K562 (cell line): ENCODE measurements around the gene SYNGR4. TPM values are rescaled to one million over a fixed set of nuclear protein-coding genes. Genes with fewer than 3 reads are reported as not detected.

ENCODE experiments used
- ARID3B ChIP-seq: fragments of 250-450 bp; sonication (Bioruptor Pico); IDR thresholded peaks from 2 replicates; pipeline ENCODE4 v1.4.0; 2020; ENCODE audit warnings: borderline replicate concordance
- ASH1L ChIP-seq: fragments of 450-650 bp; IDR thresholded peaks from 2 replicates; pipeline ENCODE4 v1.6.1; 2018; ENCODE audit warnings: borderline replicate concordance, mild to moderate bottlenecking, low read depth; ENCODE audit not compliant: partially characterized antibody
- CEBPG ChIP-seq, 3 experiments: fragments of 200-800 bp in 1 of 3; sonication (Bioruptor generic) in 1 of 3; sonication (generic) in 1 of 3; formaldehyde crosslinking in 1 of 3; IDR thresholded peaks in 2 of 3; conservative IDR thresholded peaks in 1 of 3; 2 replicates each; pipeline versions ENCODE4 v1.6.1 to v1.8.0; 2016 to 2022; ENCODE audit warnings: missing compliant biosample characterization in 2 of 3, missing genetic modification characterization in 2 of 3, mild to moderate bottlenecking in 1 of 3, missing genetic modification reagents in 1 of 3
- E2F6 ChIP-seq, 2 experiments: IDR thresholded peaks; 2 replicates each; pipeline ENCODE4 v1.6.1; 2011; ENCODE audit warnings: borderline replicate concordance in 1 of 2, control low read depth in 1 of 2, low read depth in 1 of 2, low read length in 1 of 2, mild to moderate bottlenecking in 1 of 2, mixed read lengths in 1 of 2, moderate library complexity in 1 of 2; ENCODE audit not compliant: insufficient read depth in 1 of 2, insufficient read length in 1 of 2, poor library complexity in 1 of 2, severe bottlenecking in 1 of 2; ENCODE audit errors: extremely low read depth in 1 of 2
- GTF2A2 ChIP-seq: IDR thresholded peaks from 2 replicates; pipeline ENCODE4 v1.6.1; 2016; ENCODE audit warnings: mild to moderate bottlenecking, missing genetic modification characterization, missing compliant biosample characterization
- HNRNPL ChIP-seq: fragments of 200-400 bp; formaldehyde crosslinking; IDR thresholded peaks from 2 replicates; pipeline ENCODE4 v1.6.1; 2017; ENCODE audit warnings: low read depth, mild to moderate bottlenecking, low read length
- HOMEZ ChIP-seq: fragments of 250-450 bp; sonication (Bioruptor Pico); IDR thresholded peaks from 2 replicates; pipeline ENCODE4 v1.4.0; 2020; ENCODE audit warnings: mild to moderate bottlenecking, moderate library complexity
- MAZ ChIP-seq, 2 experiments: fragments of 450-650 bp in 1 of 2; sonication (generic) in 1 of 2; formaldehyde crosslinking; IDR thresholded peaks in 1 of 2; conservative IDR thresholded peaks in 1 of 2; 2 replicates each; pipeline versions ENCODE4 v1.4.0 to v1.5.0; 2020; ENCODE audit warnings: mild to moderate bottlenecking in 1 of 2, missing genetic modification reagents in 1 of 2
- MCM2 ChIP-seq: fragments of 450-650 bp; IDR thresholded peaks from 2 replicates; pipeline ENCODE4 v1.6.1; 2017; ENCODE audit warnings: low read depth, mild to moderate bottlenecking
- MYBL2 ChIP-seq, 2 experiments: fragments of 450-650 bp in 1 of 2; sonication (generic) in 1 of 2; formaldehyde crosslinking in 1 of 2; IDR thresholded peaks; 2 replicates each; pipeline versions ENCODE4 v1.6.1 to v1.8.1; 2017 to 2022; ENCODE audit warnings: borderline replicate concordance in 1 of 2, inconsistent platforms in 1 of 2, low read depth in 1 of 2, mild to moderate bottlenecking in 1 of 2, missing genetic modification reagents in 1 of 2, moderate library complexity in 1 of 2
- NFIX ChIP-seq: fragments of 250-450 bp; sonication (Bioruptor Pico); IDR thresholded peaks from 2 replicates; pipeline ENCODE4 v1.4.0; 2020; ENCODE audit warnings: low read depth, mild to moderate bottlenecking, moderate library complexity
- THAP12 ChIP-seq: fragments of 250-450 bp; sonication (Bioruptor Pico); IDR thresholded peaks from 2 replicates; pipeline ENCODE4 v1.9.0; 2021; ENCODE audit warnings: mild to moderate bottlenecking, inconsistent platforms
- THRB ChIP-seq: fragments of 450-650 bp; formaldehyde crosslinking; conservative IDR thresholded peaks from 2 replicates; pipeline ENCODE4 v1.4.0; 2022; ENCODE audit warnings: mild to moderate bottlenecking, missing genetic modification characterization
- ZBTB1 ChIP-seq: sonication (generic); formaldehyde crosslinking; IDR thresholded peaks from 2 replicates; pipeline ENCODE4 v1.8.1; 2023; ENCODE audit warnings: missing genetic modification reagents, low read depth, mild to moderate bottlenecking, borderline replicate concordance
- ZFPM2 ChIP-seq: fragments of 250-450 bp; sonication (Bioruptor Pico); IDR thresholded peaks from 2 replicates; pipeline ENCODE4 v1.5.1; 2022; ENCODE audit warnings: mild to moderate bottlenecking
- polyA plus RNA-seq, 8 experiments: library from polyadenylated mRNA; depleted of rRNA in 4 of 8; stranded (reverse) in 5 of 8; unstranded in 3 of 8; fragments of >200 nt; fragmentation: Nextera tagmentation in 2 of 8; fragmentation: Illumina TruSeq in 1 of 8; extraction: Ambion mirVana in 2 of 8; extraction: Trizol in 1 of 8; gene quantifications; 2 replicates each; pipeline versions ENCODE4 v1.2.1 to v1.2.3, GENCODE V29; 2011 to 2014; ENCODE audit warnings: inconsistent platforms in 1 of 8, missing spikeins in 1 of 8
- total RNA-seq, 7 experiments: library from RNA; depleted of rRNA in 6 of 7; stranded (reverse); fragments of >200 nt in 6 of 7; fragmentation: Illumina TruSeq in 2 of 7; extraction: Trizol in 2 of 7; gene quantifications; 2 replicates each; pipeline versions ENCODE4 v1.2.1 to v1.2.3, GENCODE V29; 2011 to 2021; ENCODE audit warnings: low replicate concordance in 1 of 7

SYNGR4 gene
- total and polyA plus RNA-seq, 9 of the 15 experiments (the other 6 are each of a cell fraction or from before 2014, with no cell fraction given), result 0.07 to 0.14 TPM; not detected in 7

GRCh38 chr19:48398375-48399235, 34.4 kb downstream of the SYNGR4 start (continued):
- no peak for TF ChIP-seq ASH1L
- 0 out of 2 replicates have a peak, but pooled peaks have one; percentile 3 for TF ChIP-seq CEBPG (CRISPR knock-in tag; IDR thresholded peaks at IDR 0.05)
- no peak for TF ChIP-seq CEBPG (tag; conservative IDR thresholded peaks at IDR 0.05 in 1 of 2, IDR thresholded peaks at IDR 0.05 in 1 of 2)
- TF ChIP-seq HNRNPL, result peak; percentile 24; the same call in 1 of the 2 replicates
- peak; percentile 80 for TF ChIP-seq THAP12 (CRISPR knock-in tag)
- TF ChIP-seq MAZ (CRISPR knock-in tag; conservative IDR thresholded peaks at IDR 0.05 in 1 of 2, IDR thresholded peaks at IDR 0.05 in 1 of 2), result peak; percentile 33 to 54; a peak in 3 of 4 replicates
- no peak for TF ChIP-seq HOMEZ (CRISPR knock-in tag)
- TF ChIP-seq THRB, result peak; percentile 82; the same call in 1 of the 2 replicates
- no peak; the same call in 1 of the 2 replicates for TF ChIP-seq ARID3B
- no peak for TF ChIP-seq MCM2
- no peak for TF ChIP-seq MYBL2 (IDR thresholded peaks at IDR 0.05; ENCODE audit: low read depth)
- no peak for TF ChIP-seq MYBL2 (CRISPR knock-in tag; IDR thresholded peaks at IDR 0.05; ENCODE audit: borderline replicate concordance)
- no peak for TF ChIP-seq NFIX (CRISPR knock-in tag)
- TF ChIP-seq ZBTB1, result 0 out of 2 replicates have a peak, but pooled peaks have one; percentile 70
- TF ChIP-seq E2F6 (IDR thresholded peaks at IDR 0.05; ENCODE audit: borderline replicate concordance in 1 of 2, extremely low read depth in 1 of 2, insufficient read depth in 1 of 2, insufficient read length in 1 of 2, low read depth in 1 of 2, low read length in 1 of 2, poor library complexity in 1 of 2, severe bottlenecking in 1 of 2), result peak; percentile 94 to 95
- TF ChIP-seq GTF2A2, result no peak
- TF ChIP-seq ZFPM2, result no peak
